ENCODE results near the gene ZNF557. TPM values are rescaled to one million over a fixed set of nuclear protein-coding genes. Genes with fewer than 3 reads are reported as not detected.
"Not testable (repeated sequence)": the region's sequence is repeated elsewhere in the genome, so short reads cannot be mapped to it uniquely, and the experiment has no call there.

ZNF557 gene
- total RNA-seq: 1 to 10 TPM; 4.7 to 5.6 TPM

DNA sequence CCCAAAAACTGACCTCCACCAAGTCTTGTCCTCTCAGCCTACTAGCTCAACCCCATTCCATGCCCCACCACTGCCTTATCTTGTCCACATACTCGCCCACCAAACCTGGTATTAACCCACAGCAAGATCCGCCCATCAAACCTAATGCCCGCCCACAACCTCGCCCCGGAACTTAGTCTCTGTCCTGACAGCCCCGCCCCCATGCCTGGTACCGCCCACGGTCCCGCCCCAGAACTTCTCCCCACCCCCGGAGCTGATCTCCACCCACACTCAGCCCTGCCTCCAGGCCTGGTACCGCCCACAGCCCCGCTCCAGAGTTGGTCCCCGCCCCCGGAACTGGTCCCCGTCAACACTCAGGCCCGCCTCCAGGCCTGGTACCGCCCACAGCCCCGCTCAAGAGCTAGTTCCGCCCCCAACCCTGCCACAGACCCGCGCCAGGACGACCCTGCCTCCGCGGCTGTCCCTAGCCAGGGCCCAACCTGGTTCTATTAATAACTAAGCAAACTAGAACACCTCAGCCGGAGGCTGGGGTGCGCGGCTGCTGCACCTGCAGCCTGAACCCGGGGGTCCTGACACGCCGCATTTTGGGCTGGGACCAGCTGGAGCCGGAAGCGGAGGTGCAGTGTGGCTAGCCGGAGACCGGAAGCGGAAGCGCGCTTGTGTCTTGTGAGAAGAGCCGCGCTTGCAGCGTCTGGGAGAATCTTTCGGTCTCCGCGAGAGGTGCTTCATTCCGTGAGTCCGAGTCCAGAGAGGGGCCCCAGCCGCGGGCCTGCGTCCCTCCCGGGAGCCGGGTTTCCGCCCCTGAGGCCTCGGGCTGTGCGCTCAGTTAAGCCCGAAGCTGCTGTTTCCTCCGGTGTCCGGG lies at the start of gene ZNF557:
Gene ZNF557 (plus strand): TSS at position 662 of the 862 bp plus-strand sequence. CDS start 5,372 bp downstream, outside the sequence.
- Mint-ChIP-seq H3K27ac (peak within 1 kb of the TSS; percentile 91), H3K27me3 (ENCODE audit: low read depth) (no peaks in the 10 kb centered on the region), H3K4me3 (peak within 1 kb of the TSS; percentile 91), H3K9me3 (peaks cover under 1% of the 10 kb centered on the region), H3K36me3 (ENCODE audit: low read depth) (peaks cover 23% of the 10 kb centered on the region), H3K4me1 (ENCODE audit: low read depth) (peaks cover 18% of the 10 kb centered on the region)
- DNase-seq: peak; percentile 100
- CTCF ChIA-PET: interaction anchor here (0.6 to 1.3 kb wide), 7 partner anchors 57 to 1452 kb away, joined by 3 to 4 read pairs (median 3); partner anchors contain the start of gene TRAPPC5
- intact Hi-C loops (cut with micrococcal nuclease): loop anchor here (1.0 kb wide), 1 partner anchor 30 kb away; no protein-coding TSS in a partner anchor

- H3K27me3 Mint-ChIP-seq (ENCODE audit: low read depth); DNase-seq; intact Hi-C loops (cut with micrococcal nuclease); H3K9me3 Mint-ChIP-seq; H3K27ac Mint-ChIP-seq; CTCF ChIA-PET; H3K4me1 Mint-ChIP-seq (ENCODE audit: low read depth); H3K4me3 Mint-ChIP-seq; H3K36me3 Mint-ChIP-seq (ENCODE audit: low read depth): not testable (repeated sequence)
These were observed 48.2 kb upstream of the ZNF557 start, which contains the start of gene MBD3L2B for GRCh38 chr19:7021331-7021730. Gene MBD3L2B, minus strand, starts transcription at chr19:7021431. Its CDS starts 34 bp downstream, at chr19:7021397.

DNA sequence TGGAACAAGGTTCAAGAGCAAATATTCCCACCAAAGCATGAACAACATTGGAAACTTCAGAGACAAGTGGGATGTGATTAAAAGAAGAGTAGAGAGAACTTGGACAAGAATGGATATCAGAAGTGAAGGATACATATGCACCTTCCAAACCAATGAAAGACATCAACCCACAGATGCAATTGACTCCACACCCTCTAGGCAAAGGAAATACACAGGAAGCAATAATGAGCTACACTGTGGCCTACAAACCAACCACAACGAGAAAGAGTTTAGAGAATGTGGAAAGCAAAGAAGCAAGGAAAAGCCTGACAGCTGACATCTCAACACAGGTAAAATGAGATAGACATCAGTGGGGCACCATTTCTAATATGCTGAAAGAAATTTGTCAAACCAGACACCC lies 40.7 kb upstream of the ZNF557 start:
- DNase-seq; H3K27me3 Mint-ChIP-seq (ENCODE audit: low read depth); CTCF ChIA-PET; H3K36me3 Mint-ChIP-seq (ENCODE audit: low read depth); H3K4me1 Mint-ChIP-seq (ENCODE audit: low read depth); H3K4me3 Mint-ChIP-seq; H3K9me3 Mint-ChIP-seq; H3K27ac Mint-ChIP-seq; intact Hi-C loops (cut with micrococcal nuclease): not testable (repeated sequence)

- H3K27ac Mint-ChIP-seq; intact Hi-C loops (cut with micrococcal nuclease); H3K27me3 Mint-ChIP-seq (ENCODE audit: low read depth); CTCF ChIA-PET; H3K4me1 Mint-ChIP-seq (ENCODE audit: low read depth); H3K9me3 Mint-ChIP-seq; DNase-seq; H3K4me3 Mint-ChIP-seq; H3K36me3 Mint-ChIP-seq (ENCODE audit: low read depth): not testable (repeated sequence)
These were observed 39.2 kb upstream of the ZNF557 start, which contains the start of gene MBD3L5 for GRCh38 chr19:7030278-7030677. Gene MBD3L5, plus strand, starts transcription at chr19:7030578. Its CDS starts 34 bp downstream, at chr19:7030612.

DNA sequence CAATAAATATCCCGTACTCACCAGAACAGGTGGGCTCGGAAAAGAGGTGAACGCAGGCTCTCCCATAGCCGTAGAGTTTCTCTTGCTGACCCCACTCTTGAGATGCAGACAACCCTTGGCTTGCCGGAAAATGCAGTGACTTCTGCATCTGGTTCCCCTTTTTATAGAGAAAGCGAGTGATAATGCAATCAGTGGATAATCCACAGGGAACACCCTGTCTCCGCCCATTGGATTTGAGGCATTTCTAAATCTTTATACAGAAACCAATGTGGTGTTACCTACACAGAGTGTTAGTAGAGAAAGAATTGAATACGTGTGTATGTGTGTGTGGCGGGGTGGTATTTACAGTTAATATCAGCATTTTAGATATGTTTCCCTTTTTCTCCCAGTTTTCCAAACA lies 29.4 kb upstream of the ZNF557 start, which contains the start of gene MBD3L4:
Gene MBD3L4 (minus strand): TSS at position 101 of the 400 bp plus-strand sequence. CDS start 35 bp downstream, at position 66.
- intact Hi-C loops (cut with micrococcal nuclease); H3K4me3 Mint-ChIP-seq; H3K27me3 Mint-ChIP-seq (ENCODE audit: low read depth); H3K9me3 Mint-ChIP-seq; H3K27ac Mint-ChIP-seq; DNase-seq; H3K4me1 Mint-ChIP-seq (ENCODE audit: low read depth); H3K36me3 Mint-ChIP-seq (ENCODE audit: low read depth); CTCF ChIA-PET: not testable (repeated sequence)

- DNase-seq; H3K36me3 Mint-ChIP-seq (ENCODE audit: low read depth); H3K4me1 Mint-ChIP-seq (ENCODE audit: low read depth); intact Hi-C loops (cut with micrococcal nuclease); CTCF ChIA-PET; H3K4me3 Mint-ChIP-seq; H3K27me3 Mint-ChIP-seq (ENCODE audit: low read depth); H3K9me3 Mint-ChIP-seq; H3K27ac Mint-ChIP-seq: not testable (repeated sequence)
These were observed 27.9 kb upstream of the ZNF557 start for GRCh38 chr19:7041563-7041962.

DNA sequence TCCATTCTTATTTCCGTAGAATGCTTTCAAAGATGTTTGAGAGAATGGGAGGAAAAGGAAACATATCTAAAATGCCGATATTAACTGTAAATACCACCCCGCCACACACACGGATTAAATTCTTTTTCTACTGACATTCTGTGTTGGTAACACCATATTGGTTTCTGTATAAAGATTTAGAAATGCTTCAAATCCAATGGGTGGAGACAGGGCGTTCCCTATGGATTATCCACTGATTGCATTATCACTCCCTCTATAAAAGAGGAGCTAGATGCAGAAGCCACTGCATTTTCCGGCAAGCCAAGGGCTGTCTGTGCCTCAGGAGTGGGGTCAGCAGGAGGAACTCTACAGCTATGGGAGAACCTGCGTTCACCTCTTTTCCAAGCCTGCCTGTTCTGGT lies 20.5 kb upstream of the ZNF557 start, which contains the start of gene MBD3L2:
Gene MBD3L2 (plus strand): TSS at position 301 of the 400 bp plus-strand sequence. CDS start 53 bp downstream, at position 354.
- intact Hi-C loops (cut with micrococcal nuclease); H3K27me3 Mint-ChIP-seq (ENCODE audit: low read depth); H3K27ac Mint-ChIP-seq: not testable (repeated sequence)

DNA sequence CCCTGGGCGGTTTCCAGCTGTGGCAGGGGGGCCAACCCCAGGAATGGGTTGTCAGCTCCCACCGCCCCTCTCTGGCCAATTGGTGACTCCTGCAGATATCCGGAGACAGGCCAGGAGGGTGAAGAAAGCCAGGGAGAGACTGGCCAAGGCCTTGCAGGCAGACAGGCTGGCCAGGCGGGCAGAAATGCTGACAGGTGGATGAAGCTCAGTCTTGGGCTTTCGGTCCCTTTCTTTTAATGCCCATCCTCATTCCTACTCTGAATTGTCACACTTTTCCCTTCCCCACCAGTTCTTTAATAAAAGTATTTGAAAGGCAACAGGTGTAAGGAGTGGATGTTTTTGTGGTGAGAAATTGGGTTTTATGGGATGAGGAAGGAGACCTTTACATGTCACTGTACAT lies 18.1 kb upstream of the ZNF557 start:
- CTCF ChIA-PET; H3K4me1 Mint-ChIP-seq (ENCODE audit: low read depth); H3K4me3 Mint-ChIP-seq; DNase-seq; H3K27ac Mint-ChIP-seq; intact Hi-C loops (cut with micrococcal nuclease); H3K36me3 Mint-ChIP-seq (ENCODE audit: low read depth); H3K9me3 Mint-ChIP-seq; H3K27me3 Mint-ChIP-seq (ENCODE audit: low read depth): not testable (repeated sequence)

More for the DNA sequence above, 20.5 kb upstream of the ZNF557 start, which contains the start of gene MBD3L2:
- H3K36me3 Mint-ChIP-seq (ENCODE audit: low read depth); DNase-seq; H3K4me3 Mint-ChIP-seq; H3K9me3 Mint-ChIP-seq; H3K4me1 Mint-ChIP-seq (ENCODE audit: low read depth); CTCF ChIA-PET: not testable (repeated sequence)

- intact Hi-C loops (cut with micrococcal nuclease); CTCF ChIA-PET; H3K4me1 Mint-ChIP-seq (ENCODE audit: low read depth); DNase-seq; H3K9me3 Mint-ChIP-seq; H3K36me3 Mint-ChIP-seq (ENCODE audit: low read depth); H3K27ac Mint-ChIP-seq; H3K27me3 Mint-ChIP-seq (ENCODE audit: low read depth); H3K4me3 Mint-ChIP-seq: not testable (repeated sequence)
These were observed 16.6 kb upstream of the ZNF557 start for GRCh38 chr19:7052896-7053295.

DNA sequence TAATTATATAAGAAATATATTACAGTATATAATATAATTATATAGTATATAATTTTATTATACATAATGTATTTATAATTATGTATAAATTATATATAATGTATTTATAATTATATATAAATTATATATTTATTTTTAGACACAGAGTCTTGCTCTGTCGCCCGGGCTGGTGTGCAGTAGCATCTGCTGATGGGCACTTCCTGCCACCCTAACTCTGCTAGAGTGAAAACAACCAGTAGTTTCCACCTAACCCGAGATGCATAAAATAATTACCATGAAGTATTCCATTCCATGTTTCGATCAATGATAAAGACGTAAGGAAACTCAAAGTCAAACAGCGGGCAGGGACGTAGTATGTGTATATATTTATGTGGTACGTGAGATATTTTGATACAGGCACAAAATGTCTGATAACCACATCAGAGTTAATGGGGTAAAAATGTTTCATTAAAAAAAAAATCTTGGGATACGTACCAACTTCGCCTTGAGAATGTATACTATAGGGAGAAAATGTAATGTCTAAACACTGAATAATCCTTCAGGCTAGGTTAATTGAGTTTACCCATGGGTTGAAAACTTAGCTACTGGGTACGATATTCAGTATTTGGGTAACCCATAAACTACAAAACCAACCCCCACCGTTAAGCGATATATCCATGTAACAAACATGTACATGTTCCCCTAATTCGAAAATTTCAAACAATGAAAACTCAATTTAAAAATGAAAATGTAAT lies 14.7 kb upstream of the ZNF557 start:
- intact Hi-C loops (cut with micrococcal nuclease); H3K36me3 Mint-ChIP-seq (ENCODE audit: low read depth); H3K9me3 Mint-ChIP-seq; H3K4me1 Mint-ChIP-seq (ENCODE audit: low read depth); DNase-seq; CTCF ChIA-PET; H3K4me3 Mint-ChIP-seq; H3K27ac Mint-ChIP-seq; H3K27me3 Mint-ChIP-seq (ENCODE audit: low read depth): not testable (repeated sequence)

DNA sequence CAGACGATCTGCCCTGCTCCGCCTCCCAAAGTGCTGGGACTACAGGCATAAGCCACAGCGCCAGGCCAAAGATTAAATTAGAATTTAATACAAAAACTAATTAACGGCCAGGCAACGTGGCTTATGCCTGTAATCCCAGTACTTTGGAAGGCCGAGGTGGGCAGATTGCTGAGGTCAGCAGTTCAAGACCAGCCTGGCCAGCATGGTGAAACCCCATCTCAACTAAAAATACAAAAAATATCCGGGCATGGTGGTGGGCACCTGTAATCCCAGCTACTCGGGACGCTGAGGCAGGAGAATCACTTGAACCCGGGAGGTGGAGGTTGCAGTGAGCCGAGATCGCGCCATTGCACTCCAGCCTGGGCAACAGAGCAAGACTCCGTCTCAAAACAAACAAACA lies 13.8 kb upstream of the ZNF557 start:
- CTCF ChIA-PET; H3K36me3 Mint-ChIP-seq (ENCODE audit: low read depth); intact Hi-C loops (cut with micrococcal nuclease); DNase-seq; H3K27me3 Mint-ChIP-seq (ENCODE audit: low read depth); H3K4me3 Mint-ChIP-seq; H3K27ac Mint-ChIP-seq; H3K4me1 Mint-ChIP-seq (ENCODE audit: low read depth); H3K9me3 Mint-ChIP-seq: not testable (repeated sequence)

DNA sequence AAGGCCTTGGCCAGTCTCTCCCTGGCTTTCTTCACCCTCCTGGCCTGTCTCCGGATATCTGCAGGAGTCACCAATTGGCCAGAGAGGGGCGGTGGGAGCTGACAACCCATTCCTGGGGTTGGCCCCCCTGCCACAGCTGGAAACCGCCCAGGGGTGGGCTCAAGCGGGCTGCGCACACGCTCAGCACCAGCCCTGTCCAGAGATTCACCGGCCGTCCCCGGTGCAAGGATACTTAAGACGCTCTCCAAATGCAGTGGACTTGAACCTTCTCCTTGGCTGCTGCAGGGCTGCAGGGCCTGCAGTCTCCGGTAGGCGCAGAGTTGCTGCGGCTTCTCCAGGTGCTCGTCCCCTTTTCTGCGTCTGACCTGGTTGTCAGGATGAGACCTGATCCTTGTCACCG lies 13.1 kb upstream of the ZNF557 start:
- intact Hi-C loops (cut with micrococcal nuclease): not testable (repeated sequence)

More for the DNA sequence above, 13.1 kb upstream of the ZNF557 start:
- H3K27me3 Mint-ChIP-seq (ENCODE audit: low read depth); DNase-seq; H3K4me3 Mint-ChIP-seq; H3K27ac Mint-ChIP-seq; H3K36me3 Mint-ChIP-seq (ENCODE audit: low read depth); CTCF ChIA-PET; H3K4me1 Mint-ChIP-seq (ENCODE audit: low read depth); H3K9me3 Mint-ChIP-seq: not testable (repeated sequence)

Data from activated naive CD4-positive, alpha-beta T cell treated with anti-CD3 and anti-CD28 coated beads for 36 hours (primary cell).